Neural cell (in vitro differentiated cells): ENCODE measurements around the gene AKT1. TPM values are rescaled to one million over a fixed set of nuclear protein-coding genes. Genes with fewer than 3 reads are reported as not detected.

Experiments used
- H2AFZ ChIP-seq: fragments of 200-600, 300-800 bp; sonication (generic), shearing (Covaris generic); 2 replicates; pipeline ENCODE4 v1.6.0; 2014; ENCODE audit warnings: low read depth, mild to moderate bottlenecking, antibody characterized with exemption, low read length, moderate library complexity
- H3F3A ChIP-seq: fragments of 200-600 bp; shearing (Covaris generic); 2 replicates; pipeline ENCODE4 v1.6.1; 2016; ENCODE audit warnings: mild to moderate bottlenecking, moderate library complexity, mixed read lengths, antibody characterized with exemption, low read length; ENCODE audit not compliant: insufficient read depth, poor library complexity, severe bottlenecking
- H3K27ac ChIP-seq: fragments of 200-600, 300-800 bp; sonication (generic), shearing (Covaris generic); 2 replicates; pipeline ENCODE4 v1.5.1; 2014; ENCODE audit warnings: mild to moderate bottlenecking, low read length, moderate library complexity
- H3K27me3 ChIP-seq: fragments of 300-800, 200-600 bp; sonication (generic), shearing (Covaris generic); 2 replicates; pipeline ENCODE4 v1.6.0; 2014; ENCODE audit warnings: mild to moderate bottlenecking, low read depth, low read length, moderate library complexity; ENCODE audit not compliant: insufficient read depth
- H3K36me3 ChIP-seq: fragments of 300-800, 200-600 bp; sonication (generic), shearing (Covaris generic); 2 replicates; pipeline ENCODE4 v1.5.1; 2014; ENCODE audit warnings: mild to moderate bottlenecking, antibody characterized with exemption, low read length, moderate library complexity; ENCODE audit not compliant: insufficient read depth
- H3K4me2 ChIP-seq: fragments of 300-800, 200-600 bp; sonication (generic), shearing (Covaris generic); 2 replicates; pipeline ENCODE4 v1.6.0; 2014; ENCODE audit warnings: mild to moderate bottlenecking, low read length
- H3K4me3 ChIP-seq: fragments of 300-800, 200-600 bp; sonication (generic), shearing (Covaris generic); 2 replicates; pipeline ENCODE4 v1.5.1; 2014; ENCODE audit warnings: mild to moderate bottlenecking, low read length, moderate library complexity
- H3K79me2 ChIP-seq: fragments of 200-600 bp; shearing (Covaris generic); replicated peaks from 2 replicates; pipeline ENCODE4 v1.6.0; 2014; ENCODE audit warnings: mild to moderate bottlenecking, low read length, moderate library complexity; ENCODE audit not compliant: insufficient read depth
- H3K9ac ChIP-seq: fragments of 300-800, 200-600 bp; sonication (generic), shearing (Covaris generic); 2 replicates; pipeline ENCODE4 v1.6.1; 2016; ENCODE audit warnings: mild to moderate bottlenecking, low read length, mixed read lengths
- H3K9me2 ChIP-seq: fragments of 200-600 bp; shearing (Covaris generic); 2 replicates; pipeline ENCODE4 v1.6.1; 2016; ENCODE audit warnings: mild to moderate bottlenecking, low read length, mixed read lengths; ENCODE audit not compliant: insufficient read depth
- H3K9me3 ChIP-seq: fragments of 200-600, 300-800 bp; sonication (generic), shearing (Covaris generic); 2 replicates; pipeline ENCODE4 v1.6.1; 2016; ENCODE audit warnings: mild to moderate bottlenecking, mixed run types, low read length, moderate library complexity, mixed read lengths
- H4K20me1 ChIP-seq: fragments of 200-600 bp; shearing (Covaris generic); 2 replicates; pipeline ENCODE4 v1.6.1; 2016; ENCODE audit warnings: mild to moderate bottlenecking, mixed run types; ENCODE audit not compliant: insufficient read depth
- CTCF ChIP-seq: fragments of 450-650 bp; IDR thresholded peaks from 2 replicates; pipeline ENCODE4 v1.5.1; 2014; ENCODE audit warnings: antibody characterized with exemption, mild to moderate bottlenecking, moderate library complexity; ENCODE audit not compliant: poor library complexity, severe bottlenecking
- EP300 ChIP-seq: fragments of 450-650 bp; conservative IDR thresholded peaks from 2 replicates; pipeline ENCODE4 v1.6.1; 2014; ENCODE audit warnings: antibody characterized with exemption, mild to moderate bottlenecking, moderate library complexity; ENCODE audit not compliant: poor library complexity, severe bottlenecking
- EZH2 ChIP-seq: fragments of 200-600, 300-800 bp; shearing (Covaris generic), sonication (generic); IDR thresholded peaks from 2 replicates; pipeline ENCODE4 v1.6.1; 2014; ENCODE audit warnings: antibody characterized with exemption, low read length, borderline replicate concordance, mild to moderate bottlenecking; ENCODE audit not compliant: insufficient read depth, poor library complexity, severe bottlenecking
- MXI1 ChIP-seq: fragments of 450-650 bp; conservative IDR thresholded peaks from 2 replicates; pipeline ENCODE4 v1.6.1; 2014; ENCODE audit warnings: antibody characterized with exemption, mild to moderate bottlenecking; ENCODE audit not compliant: poor library complexity, severe bottlenecking
- POLR2AphosphoS5 ChIP-seq: IDR thresholded peaks from 2 replicates; pipeline ENCODE4 v1.6.1; 2012
- RAD21 ChIP-seq: fragments of 450-650 bp; conservative IDR thresholded peaks from 2 replicates; pipeline ENCODE4 v1.6.1; 2014; ENCODE audit warnings: antibody characterized with exemption, mild to moderate bottlenecking, moderate library complexity
- REST ChIP-seq: IDR thresholded peaks from 2 replicates; pipeline ENCODE4 v1.6.1; 2012; ENCODE audit warnings: borderline replicate concordance
- SMC3 ChIP-seq: fragments of 450-650 bp; conservative IDR thresholded peaks from 2 replicates; pipeline ENCODE4 v1.6.1; 2014; ENCODE audit warnings: antibody characterized with exemption, mild to moderate bottlenecking, moderate library complexity; ENCODE audit not compliant: poor library complexity
- TAF1 ChIP-seq: IDR thresholded peaks from 2 replicates; pipeline ENCODE4 v1.6.1; 2012; ENCODE audit warnings: low read depth
- polyA minus RNA-seq: library from RNA; depleted of rRNA, polyadenylated mRNA; stranded (reverse); fragments of >200 nt; gene quantifications from 2 replicates; pipeline ENCODE4 v1.2.3, GENCODE V29; 2014
- polyA plus RNA-seq: library from polyadenylated mRNA; depleted of rRNA; stranded (reverse); fragments of >200 nt; gene quantifications from 2 replicates; pipeline ENCODE4 v1.2.3, GENCODE V29; 2014

The AKT1 gene
- 159 and 164 TPM in 2 replicates for polyA plus RNA-seq
- 162 and 169 TPM in 2 replicates for polyA minus RNA-seq

GRCh38 chr14:104794993-104795780 is at the start of gene AKT1:
Gene AKT1 (minus strand): TSS chr14:104795748. CDS start chr14:104792643, 3,105 bp downstream.
- peak within 1 kb of the TSS; percentile 89 for H3K4me3 ChIP-seq
- no peaks in the 10 kb centered on the region for H3F3A ChIP-seq
- H3K9me2 ChIP-seq: no peaks in the 10 kb centered on the region
- TF ChIP-seq MXI1 (no peak), POLR2AphosphoS5 (peak; percentile 12)
- H2AFZ ChIP-seq: no peak within 1 kb of the TSS
- no peaks in the 10 kb centered on the region for H3K9me3 ChIP-seq
- H4K20me1 ChIP-seq: no peaks in the 10 kb centered on the region
- H3K9ac ChIP-seq: peak within 1 kb of the TSS; percentile 74
- H3K27ac ChIP-seq: no peak within 1 kb of the TSS
- H3K36me3 ChIP-seq: no peaks in the 10 kb centered on the region
- peaks cover 23% of the 10 kb centered on the region for H3K79me2 ChIP-seq
- H3K27me3 ChIP-seq: peaks cover 30% of the 10 kb centered on the region
- peak within 1 kb of the TSS; percentile 79 for H3K4me2 ChIP-seq

GRCh38 chr14:104845033-104845666 is 49.6 kb upstream of the AKT1 start:
- H3K9ac ChIP-seq: no peak overlapping the region
- H3K27ac ChIP-seq: no peak overlapping the region
- H4K20me1 ChIP-seq: no peaks in the 10 kb centered on the region
- no peak overlapping the region for H3K4me3 ChIP-seq
- no peaks in the 10 kb centered on the region for H3K9me2 ChIP-seq
- H3K79me2 ChIP-seq: no peaks in the 10 kb centered on the region
- no peak overlapping the region for H3K4me2 ChIP-seq
- H3K27me3 ChIP-seq: peaks cover 53% of the 10 kb centered on the region
- H3K9me3 ChIP-seq: no peaks in the 10 kb centered on the region
- no peak overlapping the region for H2AFZ ChIP-seq
- no peak for TF ChIP-seq CTCF
- no peak for TF ChIP-seq EP300
- TF ChIP-seq TAF1: no peak
- TF ChIP-seq REST: no peak
- TF ChIP-seq POLR2AphosphoS5: no peak
- TF ChIP-seq SMC3: no peak
- no peak for TF ChIP-seq RAD21
- TF ChIP-seq EZH2: no peak
- H3F3A ChIP-seq: no peaks in the 10 kb centered on the region
- H3K36me3 ChIP-seq: no peaks in the 10 kb centered on the region
